Inflammatory macrophage treated with lipopolysaccharide for 4 hours (primary cell): ENCODE results near the gene ADCY4.

Experiments
- DNase-seq: peaks from one replicate; pipeline ENCODE4 v3.0.0-alpha.2; 2020

Gene ADCY4

DNA sequence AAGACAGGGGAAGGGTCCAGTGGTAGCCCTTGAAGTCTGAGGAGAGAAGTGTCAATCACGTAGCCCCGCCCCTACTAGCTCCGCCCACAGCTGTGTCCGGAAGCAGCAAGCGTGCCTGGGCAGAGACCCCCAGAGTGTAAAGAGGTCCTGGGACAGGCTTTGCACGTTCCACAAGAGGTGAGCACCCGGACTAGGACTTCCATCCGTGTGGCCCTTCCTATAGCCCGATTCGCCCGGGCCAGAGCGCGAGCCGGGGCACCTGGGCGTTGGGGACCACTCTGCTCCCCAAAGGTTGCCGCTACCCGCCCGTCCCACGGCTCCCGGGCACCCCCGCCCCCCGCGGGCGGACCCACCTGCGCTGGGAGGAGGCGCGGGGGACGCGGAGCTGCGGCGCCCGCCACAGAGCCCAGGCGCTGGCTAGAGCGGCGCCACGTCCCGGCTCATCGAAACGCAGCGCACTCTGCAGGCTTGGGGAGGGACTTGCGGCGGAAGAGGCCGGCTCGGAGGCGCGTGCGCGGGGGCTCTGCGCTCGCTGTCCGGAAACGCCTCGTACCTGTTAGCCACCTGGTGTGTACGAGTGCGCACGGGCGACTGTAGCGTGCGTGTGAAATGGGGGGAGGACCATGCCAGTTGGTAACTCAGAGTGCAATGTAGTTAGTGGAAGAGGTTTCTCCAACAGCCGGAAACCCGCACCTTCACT lies 63.6 kb downstream of the ADCY4 start, which contains the start of gene RABGGTA:
Gene RABGGTA (minus strand): TSS at position 464 of the 700 bp plus-strand sequence. CDS start 482 bp downstream, outside the sequence.
- DNase-seq: peak; percentile 85

DNA sequence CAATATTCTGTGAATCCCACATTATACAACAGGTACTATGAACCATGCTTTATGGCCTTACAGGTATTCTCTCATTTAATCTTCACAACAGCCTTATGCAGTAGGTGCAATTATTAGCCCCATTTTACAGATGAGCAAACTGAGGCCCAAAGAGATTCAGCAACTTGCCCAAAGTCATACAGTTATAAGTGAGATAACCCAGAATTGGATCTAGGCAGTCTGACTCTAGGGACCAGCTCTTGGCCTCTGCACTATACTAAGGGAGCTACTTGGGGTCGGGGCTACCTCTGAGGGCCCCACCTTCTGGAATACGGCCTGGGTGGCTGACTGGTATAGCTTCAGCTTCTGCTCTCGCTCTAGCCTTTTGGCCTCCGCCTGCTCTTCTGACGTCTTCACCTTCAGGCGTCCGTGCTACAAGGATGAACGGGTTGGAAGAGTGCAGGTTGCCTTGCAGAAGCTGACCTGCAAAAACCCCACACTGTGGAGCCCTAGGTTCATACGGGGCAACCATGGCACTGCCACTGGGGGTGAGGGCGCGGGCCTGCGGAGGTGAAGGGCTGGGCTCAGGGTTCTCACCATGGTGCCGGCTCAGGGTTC lies 64.2 kb downstream of the ADCY4 start:
- no peak for DNase-seq

DNA sequence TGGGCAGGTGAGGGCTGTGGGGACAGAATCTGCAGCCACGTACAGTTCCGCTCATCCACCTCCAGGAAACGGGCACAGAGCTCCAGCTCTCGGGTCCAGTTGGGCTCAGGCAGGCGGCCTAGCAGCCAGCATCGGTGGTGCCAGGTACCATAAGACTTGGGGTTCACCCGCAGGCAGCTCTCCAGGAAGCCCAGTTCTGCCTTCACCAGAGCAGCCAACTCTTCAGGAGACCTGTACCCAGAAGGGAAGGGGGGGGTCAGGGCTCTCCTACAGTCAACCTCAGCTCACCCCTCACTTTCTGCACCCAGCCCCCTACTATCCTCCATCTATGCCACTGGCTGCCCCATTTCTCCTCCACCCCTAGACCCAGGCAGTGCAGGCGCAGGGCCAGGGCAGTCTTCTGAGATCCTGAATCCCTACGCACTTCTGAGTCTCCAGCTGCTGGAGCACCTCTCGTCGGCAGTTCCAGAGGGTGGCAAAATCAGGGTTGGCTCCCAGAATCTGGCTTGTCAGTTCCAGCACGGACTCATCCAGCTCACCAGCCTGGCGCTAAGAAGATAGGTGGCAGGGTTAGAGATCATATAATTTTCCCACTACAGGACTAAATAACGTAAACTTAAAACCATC lies 64.8 kb downstream of the ADCY4 start:
- no peak for DNase-seq

DNA sequence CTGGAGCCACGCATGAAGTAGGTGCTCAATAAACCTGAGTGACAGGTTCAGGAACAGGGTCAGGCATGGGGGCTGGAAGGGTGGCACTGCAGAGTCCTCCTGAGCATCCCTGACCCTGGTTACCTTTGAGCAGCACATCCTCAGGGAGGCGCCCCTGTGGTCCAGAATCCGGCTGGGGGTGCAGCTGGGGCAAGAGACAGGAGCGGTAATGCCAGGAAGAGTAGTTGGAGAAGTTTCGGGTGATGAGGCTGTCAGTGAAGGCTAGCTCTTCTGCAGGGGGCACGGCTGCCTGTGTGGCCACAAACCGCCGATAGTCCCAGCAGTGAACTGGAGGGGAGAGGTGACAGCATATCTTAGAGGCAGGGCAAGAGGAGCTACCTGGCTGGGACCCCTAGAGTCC lies 65.5 kb downstream of the ADCY4 start:
- no peak for DNase-seq
